Colonic mucosa (tissue), 4 donors: ENCODE data around the gene TMEM236. TPM values are rescaled to one million over a fixed set of nuclear protein-coding genes. Genes with fewer than 3 reads are reported as not detected.
A peak's percentile ranks its signal among the peaks of the same experiment; 100 is the strongest.

Source experiments
- DNase-seq: peaks from one replicate; pipeline ENCODE4 v3.0.0-alpha.2; 2020
- H3K27ac ChIP-seq: fragments of 200-600 bp; one replicate; pipeline ENCODE4 v1.8.0; 2021
- H3K27me3 ChIP-seq: fragments of 200-600 bp; one replicate; pipeline ENCODE4 v1.8.0; 2021
- H3K36me3 ChIP-seq: fragments of 200-600 bp; one replicate; pipeline ENCODE4 v1.8.0; 2021
- H3K4me1 ChIP-seq: fragments of 200-600 bp; one replicate; pipeline ENCODE4 v1.8.0; 2021; ENCODE audit warnings: mild to moderate bottlenecking
- H3K4me3 ChIP-seq: fragments of 200-600 bp; one replicate; pipeline ENCODE4 v1.8.0; 2021
- H3K9ac ChIP-seq, 2 donors: one replicate each; pipeline ENCODE4 v1.7.0; 2013; ENCODE audit warnings: control low read depth in 2 of 2, low read depth in 2 of 2, low read length in 2 of 2
- H3K9me3 ChIP-seq: fragments of 200-600 bp; one replicate; pipeline ENCODE4 v1.8.0; 2021
- CTCF ChIP-seq: fragments of 200-600 bp; IDR thresholded peaks from one replicate; pipeline ENCODE4 v1.8.0; 2022; ENCODE audit warnings: antibody characterized with exemption, mild to moderate bottlenecking
- intact Hi-C: fragments of 100-400 bp; cut with DNase I; formaldehyde crosslinking; loops from one replicate; pipeline ENCODE4 v1.14.1; 2022
- total RNA-seq, 2 donors: library from RNA; stranded (reverse); fragmentation: NEBNext Ultra II Directional in 1 of 2; extraction: Animal tissue kit (Norgen Biotek cat#: 25700) in 1 of 2; gene quantifications; one replicate each; pipeline ENCODE4 v1.2.1, GENCODE V29; 2021
- donor health status: healthy.
- donor health status: DM: no; HTN: no; CAD: no.
- donor health status: DM: no; HTN: no; CAD: no.

Gene TMEM236
- total RNA-seq, 2 donors from 2014 or later = 16.6 to 57.4 TPM

GRCh38 chr10:17795083-17795482, 43.1 kb downstream of the TMEM236 start:
- intact Hi-C loops = loop anchor here (5.0 kb wide), 1 partner anchor 33 kb away; no protein-coding TSS in a partner anchor

GRCh38 chr10:17795813-17796594, 44.0 kb downstream of the TMEM236 start:
- intact Hi-C loops = loop anchor here (5.0 kb wide), 1 partner anchor 34 kb away; no protein-coding TSS in a partner anchor
- Histone ChIP-seq H3K27ac (peak overlapping the region; percentile 28), H3K9ac (peak overlapping the region in 1 of 2 donors; percentile 68), H3K36me3 (no peaks in the 10 kb centered on the region), H3K27me3 (no peaks in the 10 kb centered on the region), H3K4me3 (no peak overlapping the region), H3K9me3 (no peaks in the 10 kb centered on the region), H3K4me1 (no peaks in the 10 kb centered on the region)
- TF ChIP-seq CTCF = no peak
- DNase-seq = peak; percentile 41

More at GRCh38 chr10:17795083-17795482, 43.1 kb downstream of the TMEM236 start:
- DNase-seq = peak; percentile 12
- Histone ChIP-seq H3K9ac (peak overlapping the region in 1 of 2 donors; percentile 8), H3K36me3 (no peaks in the 10 kb centered on the region), H3K4me3 (no peak overlapping the region), H3K27me3 (no peaks in the 10 kb centered on the region), H3K4me1 (no peaks in the 10 kb centered on the region), H3K9me3 (no peaks in the 10 kb centered on the region), H3K27ac (peak overlapping the region; percentile 79)
- TF ChIP-seq CTCF = no peak

- intact Hi-C loops = no loop called here
- H3K27me3 ChIP-seq = no peaks in the 10 kb centered on the region
- DNase-seq = peak; percentile 12
- no peak overlapping the region for H3K4me3 ChIP-seq
- H3K36me3 ChIP-seq = no peaks in the 10 kb centered on the region
- no peaks in the 10 kb centered on the region for H3K9me3 ChIP-seq
- peak; percentile 12 for TF ChIP-seq CTCF
- no peak overlapping the region for H3K9ac ChIP-seq
- H3K27ac ChIP-seq = no peak overlapping the region
- no peaks in the 10 kb centered on the region for H3K4me1 ChIP-seq
These were observed 49.5 kb downstream of the TMEM236 start for GRCh38 chr10:17801507-17801906.

GRCh38 chr10:17802350-17802749, 50.3 kb downstream of the TMEM236 start:
- no peak for TF ChIP-seq CTCF
- Histone ChIP-seq H3K27ac (no peak overlapping the region), H3K36me3 (no peaks in the 10 kb centered on the region), H3K9me3 (no peaks in the 10 kb centered on the region), H3K4me3 (no peak overlapping the region), H3K9ac (no peak overlapping the region), H3K4me1 (no peaks in the 10 kb centered on the region), H3K27me3 (no peaks in the 10 kb centered on the region)
- intact Hi-C loops = no loop called here
- DNase-seq = no peak

- Histone ChIP-seq H3K27me3 (no peaks in the 10 kb centered on the region), H3K4me3 (no peak overlapping the region), H3K4me1 (no peaks in the 10 kb centered on the region), H3K36me3 (no peaks in the 10 kb centered on the region), H3K9ac (no peak overlapping the region), H3K27ac (no peak overlapping the region), H3K9me3 (no peaks in the 10 kb centered on the region)
- DNase-seq = no peak
- intact Hi-C loops = no loop called here
- no peak for TF ChIP-seq CTCF
These were observed 51.0 kb downstream of the TMEM236 start for GRCh38 chr10:17802976-17803375.
